ENCODE results near the gene EMC8.
"Not testable (repeated sequence)": the region's sequence is repeated elsewhere in the genome, so short reads cannot be mapped to it uniquely, and the experiment has no call there.

DNA sequence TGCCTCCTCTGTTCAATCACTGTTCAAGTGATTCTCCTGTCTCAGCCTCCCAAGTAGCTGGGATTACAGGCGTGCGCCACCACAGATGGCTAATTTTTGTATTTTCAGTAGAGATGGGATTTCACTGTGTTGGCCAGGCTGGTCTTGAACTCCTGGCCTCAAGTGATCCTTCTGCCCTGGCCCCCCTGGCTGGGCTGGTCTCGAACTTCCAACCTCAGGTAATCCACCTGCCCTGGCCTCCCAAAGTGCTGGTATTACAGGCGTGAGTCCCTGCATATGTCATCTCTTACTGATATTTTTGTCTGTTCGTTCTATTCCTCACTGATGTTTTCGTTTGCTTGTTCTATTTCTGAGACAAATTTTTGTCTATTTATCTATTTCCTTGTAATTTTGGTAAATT lies 17.9 kb upstream of the EMC8 start:
- TF ChIP-seq, protein P1, sequence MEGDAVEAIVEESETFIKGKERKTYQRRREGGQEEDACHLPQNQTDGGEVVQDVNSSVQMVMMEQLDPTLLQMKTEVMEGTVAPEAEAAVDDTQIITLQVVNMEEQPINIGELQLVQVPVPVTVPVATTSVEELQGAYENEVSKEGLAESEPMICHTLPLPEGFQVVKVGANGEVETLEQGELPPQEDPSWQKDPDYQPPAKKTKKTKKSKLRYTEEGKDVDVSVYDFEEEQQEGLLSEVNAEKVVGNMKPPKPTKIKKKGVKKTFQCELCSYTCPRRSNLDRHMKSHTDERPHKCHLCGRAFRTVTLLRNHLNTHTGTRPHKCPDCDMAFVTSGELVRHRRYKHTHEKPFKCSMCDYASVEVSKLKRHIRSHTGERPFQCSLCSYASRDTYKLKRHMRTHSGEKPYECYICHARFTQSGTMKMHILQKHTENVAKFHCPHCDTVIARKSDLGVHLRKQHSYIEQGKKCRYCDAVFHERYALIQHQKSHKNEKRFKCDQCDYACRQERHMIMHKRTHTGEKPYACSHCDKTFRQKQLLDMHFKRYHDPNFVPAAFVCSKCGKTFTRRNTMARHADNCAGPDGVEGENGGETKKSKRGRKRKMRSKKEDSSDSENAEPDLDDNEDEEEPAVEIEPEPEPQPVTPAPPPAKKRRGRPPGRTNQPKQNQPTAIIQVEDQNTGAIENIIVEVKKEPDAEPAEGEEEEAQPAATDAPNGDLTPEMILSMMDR (IDR thresholded peaks at IDR 0.05): not testable (repeated sequence)
- not testable (repeated sequence) for TF ChIP-seq POLR2A (IDR thresholded peaks at IDR 0.05)
